ENCODE data around the gene PRKCQ. TPM values are rescaled to one million over a fixed set of nuclear protein-coding genes. Genes with fewer than 3 reads are reported as not detected.
A peak's percentile ranks its signal among the peaks of the same experiment; 100 is the strongest.

The PRKCQ gene
- total and polyA plus RNA-seq, 2 of the 13 experiments (the other 11 are each of a cell fraction or from before 2014, with no cell fraction given) = 0.13 to 0.35 TPM

- Histone ChIP-seq H3K4me1 (ENCODE audit: insufficient read depth, low read length) (peaks cover 18% of the 10 kb centered on the region; the same call in 1 of the 2 replicates), H3K27me3 (ENCODE audit: control insufficient read depth in 1 of 2, insufficient read depth in 2 of 2, low read length in 2 of 2) (peaks cover 2 to 24% of the 10 kb centered on the region in 2 experiments; a peak in 3 of 5 replicates), H3K4me3 (replicated peaks in 1 of 3; ENCODE audit: insufficient read depth in 1 of 3, low read depth in 2 of 3, low read length in 3 of 3) (peak overlapping the region; percentile 57 to 80 (median 76)), H3K9me3 (ENCODE audit: low read length) (no peaks in the 10 kb centered on the region), H2AFZ (ENCODE audit: low read length) (no peak overlapping the region), H3K27ac (ENCODE audit: extremely low read length, insufficient read depth, low read length) (no peak overlapping the region), H3K9ac (ENCODE audit: insufficient read depth, low read depth, low read length) (no peak overlapping the region), H3K4me2 (ENCODE audit: low read depth, low read length) (peak overlapping the region; percentile 70), H3K36me3 (replicated peaks in 1 of 2; ENCODE audit: control insufficient read depth in 1 of 2, insufficient read depth in 2 of 2, low read length in 2 of 2) (no peaks in the 10 kb centered on the region; a peak in 1 of 5 replicates), H4K20me1 (ENCODE audit: insufficient read depth, low read length) (no peaks in the 10 kb centered on the region), H3K79me2 (ENCODE audit: insufficient read depth, low read length) (no peaks in the 10 kb centered on the region)
- in situ Hi-C loops (cut with HindIII; ENCODE audit: extremely low pct_ligation_motif_present, low pct_unique_long_range_greater_than_20kb) (no loop called here), intact Hi-C loops (cut with micrococcal nuclease; ENCODE audit: unreplicated experiment) (no loop called here)
- no peak for FAIRE-seq
- WGBS (ENCODE audit: low lambda C conversion rate) = 31% methylated on average over 12 of the region's 16 CpGs
- ChIA-PET CTCF (ENCODE audit: low intra/inter-chr PET ratio, low total read pairs) (no interaction called here), POLR2A (no interaction called here)
- ATAC-seq = no peak
- BruUV-seq (replicated peaks) = no TSS peak
- no peak for DNase-seq (ENCODE audit: low spot score)
- TF ChIP-seq SRSF1 (optimal IDR thresholded peaks at IDR 0.05; ENCODE audit: low read depth, low read length) = no peak
- TF ChIP-seq ZNF263 (CRISPR knock-in tag; IDR thresholded peaks at IDR 0.05) = peak; percentile 63
- TF ChIP-seq, protein P1, sequence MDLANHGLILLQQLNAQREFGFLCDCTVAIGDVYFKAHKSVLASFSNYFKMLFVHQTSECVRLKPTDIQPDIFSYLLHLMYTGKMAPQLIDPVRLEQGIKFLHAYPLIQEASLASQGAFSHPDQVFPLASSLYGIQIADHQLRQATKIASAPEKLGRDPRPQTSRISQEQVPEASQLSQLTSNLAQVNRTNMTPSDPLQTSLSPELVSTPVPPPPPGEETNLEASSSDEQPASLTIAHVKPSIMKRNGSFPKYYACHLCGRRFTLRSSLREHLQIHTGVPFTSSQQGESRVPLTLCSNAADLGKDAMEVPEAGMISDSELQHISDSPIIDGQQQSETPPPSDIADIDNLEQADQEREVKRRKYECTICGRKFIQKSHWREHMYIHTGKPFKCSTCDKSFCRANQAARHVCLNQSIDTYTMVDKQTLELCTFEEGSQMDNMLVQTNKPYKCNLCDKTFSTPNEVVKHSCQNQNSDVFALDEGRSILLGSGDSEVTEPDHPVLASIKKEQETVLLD (CRISPR knock-in tag; IDR thresholded peaks at IDR 0.05; ENCODE audit: low read depth) = no peak
- TF ChIP-seq GFI1 (CRISPR knock-in tag; IDR thresholded peaks at IDR 0.05; ENCODE audit: borderline replicate concordance) = no peak
- TF ChIP-seq HNF4G (IDR thresholded peaks at IDR 0.05; ENCODE audit: borderline replicate concordance, low read depth, low read length) = no peak
- no peak for TF ChIP-seq HNF4G (CRISPR knock-in tag; IDR thresholded peaks at IDR 0.05; ENCODE audit: borderline replicate concordance, low read depth)
- no peak for TF ChIP-seq ZSCAN30 (CRISPR knock-in tag; IDR thresholded peaks at IDR 0.05)
These were observed 733 bp downstream of the PRKCQ start for GRCh38 chr10:6579183-6579903.

Data from HepG2 (cell line).